GM23338 (cell line): ENCODE results near the gene NEIL1. TPM values are rescaled to one million over a fixed set of nuclear protein-coding genes. Genes with fewer than 3 reads are reported as not detected.
A peak's percentile ranks its signal among the peaks of the same experiment; 100 is the strongest.

ENCODE experiments used
- ATAC-seq: fragments of 200-7000 bp; cut with Tn5 transposase; 3 replicates; pipeline ENCODE4 v1.9.1; 2020
- DNase-seq: peaks from one replicate; pipeline ENCODE4 v3.0.0-alpha.2; 2015; ENCODE audit warnings: low spot score
- H2AFZ ChIP-seq: fragments of 200-600 bp; sonication (generic); 2 replicates; pipeline ENCODE4 v1.8.0; 2016; ENCODE audit warnings: antibody characterized with exemption, mild to moderate bottlenecking, moderate library complexity
- H3F3A ChIP-seq: fragments of 200-600 bp; sonication (generic); replicated peaks from 2 replicates; pipeline ENCODE4 v1.8.0; 2017; ENCODE audit warnings: antibody characterized with exemption, mixed run types, low read depth
- H3K27ac ChIP-seq: fragments of 200-600 bp; sonication (generic); 2 replicates; pipeline ENCODE4 v1.6.1; 2016; ENCODE audit warnings: low read depth
- H3K27me3 ChIP-seq: fragments of 200-600 bp; sonication (generic); 2 replicates; pipeline ENCODE4 v1.8.0; 2016; ENCODE audit warnings: mild to moderate bottlenecking, mixed run types, moderate library complexity; ENCODE audit not compliant: insufficient read depth
- H3K36me3 ChIP-seq: fragments of 200-600 bp; sonication (generic); 2 replicates; pipeline ENCODE4 v1.8.0; 2016; ENCODE audit warnings: mild to moderate bottlenecking; ENCODE audit not compliant: insufficient read depth
- H3K4me1 ChIP-seq: fragments of 200-600 bp; sonication (generic); 2 replicates; pipeline ENCODE4 v1.8.0; 2016; ENCODE audit warnings: mild to moderate bottlenecking, moderate library complexity; ENCODE audit not compliant: insufficient read depth
- H3K4me2 ChIP-seq: fragments of 200-600 bp; sonication (generic); 2 replicates; pipeline ENCODE4 v1.7.1; 2017; ENCODE audit warnings: mixed run types
- H3K4me3 ChIP-seq: fragments of 200-600 bp; sonication (generic); 2 replicates; pipeline ENCODE4 v1.6.1; 2016; ENCODE audit warnings: mixed run types
- H3K79me2 ChIP-seq: fragments of 200-600 bp; sonication (generic); replicated peaks from 2 replicates; pipeline ENCODE4 v1.8.0; 2017; ENCODE audit warnings: mild to moderate bottlenecking; ENCODE audit not compliant: insufficient read depth
- H3K9me2 ChIP-seq: fragments of 200-600 bp; sonication (generic); 2 replicates; pipeline ENCODE4 v1.8.0; 2017; ENCODE audit not compliant: insufficient read depth
- H4K20me1 ChIP-seq: fragments of 200-600 bp; sonication (generic); replicated peaks from 2 replicates; pipeline ENCODE4 v1.8.0; 2017; ENCODE audit warnings: mild to moderate bottlenecking; ENCODE audit not compliant: insufficient read depth
- H3K27ac Mint-ChIP-seq: 2 replicates; pipeline ENCODE4 v1.8.0; 2020; ENCODE audit warnings: inconsistent platforms, mild to moderate bottlenecking, moderate library complexity, mixed read lengths
- H3K27me3 Mint-ChIP-seq: 3 replicates; pipeline ENCODE4 v1.8.0; 2022; ENCODE audit warnings: low read depth, mild to moderate bottlenecking, moderate library complexity, mixed read lengths, inconsistent platforms; ENCODE audit not compliant: insufficient read depth, poor library complexity
- H3K36me3 Mint-ChIP-seq: 3 replicates; pipeline ENCODE4 v1.8.0; 2021; ENCODE audit warnings: low read depth, mild to moderate bottlenecking, inconsistent platforms, moderate library complexity, mixed read lengths
- H3K4me1 Mint-ChIP-seq: 3 replicates; pipeline ENCODE4 v1.8.0; 2020; ENCODE audit warnings: mild to moderate bottlenecking, inconsistent platforms, mixed read lengths
- H3K4me3 Mint-ChIP-seq: 3 replicates; pipeline ENCODE4 v1.8.0; 2021; ENCODE audit warnings: moderate library complexity, mild to moderate bottlenecking, inconsistent platforms, mixed read lengths
- H3K9me3 Mint-ChIP-seq: 3 replicates; pipeline ENCODE4 v1.8.0; 2020; ENCODE audit warnings: moderate library complexity, mild to moderate bottlenecking, inconsistent platforms, mixed read lengths
- CREB1 ChIP-seq: fragments of 250-450 bp; sonication (Bioruptor Pico); IDR thresholded peaks from 2 replicates; pipeline ENCODE4 v1.5.0; 2020; ENCODE audit warnings: low read depth, mild to moderate bottlenecking, moderate library complexity
- EZH2 ChIP-seq: fragments of 200-600 bp; sonication (generic); IDR thresholded peaks from one replicate; pipeline ENCODE4 v1.8.0; 2017; ENCODE audit warnings: antibody characterized with exemption, mild to moderate bottlenecking, low read depth; ENCODE audit not compliant: unreplicated experiment
- EZH2phosphoT487 ChIP-seq: fragments of 200-600 bp; sonication (generic); IDR thresholded peaks from one replicate; pipeline ENCODE4 v1.8.1; 2018; ENCODE audit warnings: antibody characterized with exemption; ENCODE audit not compliant: unreplicated experiment
- JUNB ChIP-seq: IDR thresholded peaks from one replicate; pipeline ENCODE4 v1.6.1; 2016; ENCODE audit warnings: antibody characterized with exemption; ENCODE audit not compliant: unreplicated experiment
- POLR2AphosphoS5 ChIP-seq: IDR thresholded peaks from 2 replicates; pipeline ENCODE4 v1.6.1; 2016; ENCODE audit warnings: antibody characterized with exemption, low read depth
- STAT1 ChIP-seq: IDR thresholded peaks from one replicate; pipeline ENCODE4 v1.6.1; 2016; ENCODE audit warnings: antibody characterized with exemption; ENCODE audit not compliant: unreplicated experiment
- ZNF331 ChIP-seq: fragments of 250-450 bp; sonication (Bioruptor Pico); IDR thresholded peaks from 2 replicates; pipeline ENCODE4 v1.5.0; 2020; ENCODE audit warnings: low read depth, mild to moderate bottlenecking, moderate library complexity
- polyA plus RNA-seq: library from polyadenylated mRNA; unstranded; fragments of >200 nt; fragmentation: Nextera tagmentation; extraction: Ambion mirVana; gene quantifications from 2 replicates; pipeline ENCODE4 v1.2.1, GENCODE V29; 2016
- total RNA-seq: library from RNA; depleted of rRNA; stranded (reverse); fragments of >200 nt; shearing (Covaris generic); gene quantifications from 2 replicates; pipeline ENCODE4 v1.2.3, GENCODE V29; 2014
- TF ChIP-seq, protein P1 (sequence below): fragments of 250-450 bp; sonication (Bioruptor Pico); IDR thresholded peaks from 2 replicates; pipeline ENCODE4 v1.5.0; 2020; ENCODE audit warnings: mild to moderate bottlenecking, moderate library complexity
- TF ChIP-seq, protein P2 (sequence below): IDR thresholded peaks from 2 replicates; pipeline ENCODE4 v1.6.1; 2016; ENCODE audit warnings: antibody characterized with exemption

The NEIL1 gene
- total and polyA plus RNA-seq, 2 experiments from 2014 or later, result 6.2 to 17.0 TPM

DNA sequence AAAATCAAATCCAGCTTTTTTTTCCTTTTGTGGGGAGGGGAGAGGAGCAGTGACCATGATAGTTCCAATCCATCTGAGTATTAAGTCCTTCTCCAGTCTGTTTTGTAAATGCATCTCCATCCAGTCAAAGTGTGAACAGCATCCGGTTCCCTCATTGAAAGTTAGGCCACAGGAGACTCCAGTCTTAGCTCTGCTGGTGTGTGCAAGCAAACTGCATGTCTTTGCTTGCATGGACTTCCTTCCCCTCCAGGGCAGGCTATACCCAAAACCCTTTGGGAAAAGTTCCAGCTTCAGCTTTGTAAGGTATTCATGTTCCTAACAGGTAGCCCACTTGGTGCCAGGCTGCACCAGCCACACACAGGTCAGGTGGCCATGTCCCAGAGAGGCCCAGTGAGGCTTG lies 24.6 kb downstream of the NEIL1 start:
- Histone ChIP-seq H3F3A (peaks cover 35% of the 10 kb centered on the region; the same call in 1 of the 2 replicates), H4K20me1 (peaks cover 22% of the 10 kb centered on the region), H3K4me1 (peaks cover 13% of the 10 kb centered on the region; the same call in 1 of the 2 replicates), H3K4me3 (no peak overlapping the region), H3K4me2 (no peak overlapping the region), H3K36me3 (peaks cover 40% of the 10 kb centered on the region), H3K9me2 (no peaks in the 10 kb centered on the region), H3K79me2 (peaks cover 15% of the 10 kb centered on the region), H3K27me3 (no peaks in the 10 kb centered on the region), H3K27ac (no peak overlapping the region), H2AFZ (no peak overlapping the region)
- DNase-seq (no peak), ATAC-seq (no peak)
- TF ChIP-seq EZH2, result no peak
- peaks cover 12% of the 10 kb centered on the region for H3K4me1 Mint-ChIP-seq
- no peaks in the 10 kb centered on the region; the same call in 2 of the 3 replicates for H3K9me3 Mint-ChIP-seq
- H3K27ac Mint-ChIP-seq, result no peak overlapping the region
- H3K4me3 Mint-ChIP-seq, result no peak overlapping the region
- peaks cover 13% of the 10 kb centered on the region for H3K27me3 Mint-ChIP-seq
- H3K36me3 Mint-ChIP-seq, result peaks cover 68% of the 10 kb centered on the region

DNA sequence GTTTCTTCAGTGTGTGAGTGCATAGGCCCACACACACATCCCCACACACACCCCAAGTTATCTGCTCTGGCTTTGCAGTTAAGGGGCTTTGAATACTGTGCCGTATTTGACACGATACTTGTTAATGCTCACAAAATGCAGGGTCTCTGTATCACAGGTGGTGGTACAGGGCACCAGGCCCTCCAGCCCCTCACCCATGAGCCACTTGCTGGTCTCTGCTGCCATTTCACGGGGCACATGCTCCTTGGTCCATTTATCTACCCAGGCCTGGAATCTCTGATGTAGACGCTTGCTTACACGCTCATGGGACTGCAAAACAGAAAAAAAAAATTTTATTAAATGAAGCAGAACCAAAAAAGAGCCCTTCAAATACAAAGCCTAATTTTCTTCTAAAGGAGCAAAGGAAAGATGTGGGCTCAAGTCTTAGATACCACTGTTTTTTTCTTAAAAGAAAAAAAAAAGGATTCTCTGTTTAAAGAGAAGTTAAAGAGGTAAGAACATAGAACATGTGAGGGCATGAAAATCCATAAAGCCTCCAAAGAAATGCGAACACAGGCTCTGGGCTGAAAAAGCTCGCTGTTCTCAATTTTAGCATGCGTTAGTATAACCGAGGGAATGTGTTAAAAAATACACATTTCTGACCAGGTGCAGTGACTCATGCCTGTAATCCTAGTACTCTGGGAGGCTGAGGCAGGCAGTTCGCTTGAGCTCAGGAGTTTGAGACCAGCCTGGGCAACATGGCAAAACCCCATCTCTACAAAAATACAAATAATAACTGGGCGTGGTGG lies 25.3 kb downstream of the NEIL1 start:
- no peaks in the 10 kb centered on the region for H3K9me2 ChIP-seq
- H3K79me2 ChIP-seq, result peaks cover 15% of the 10 kb centered on the region
- no peak overlapping the region for H3K4me3 Mint-ChIP-seq
- no peak overlapping the region for H3K4me2 ChIP-seq
- H3K9me3 Mint-ChIP-seq, result no peaks in the 10 kb centered on the region; the same call in 2 of the 3 replicates
- DNase-seq, result no peak
- H3K36me3 ChIP-seq, result peaks cover 42% of the 10 kb centered on the region
- H3K4me1 Mint-ChIP-seq, result peaks cover 12% of the 10 kb centered on the region
- H3K27me3 Mint-ChIP-seq, result peaks cover 13% of the 10 kb centered on the region
- H3K27ac Mint-ChIP-seq, result no peak overlapping the region
- no peaks in the 10 kb centered on the region for H3K27me3 ChIP-seq
- TF ChIP-seq, protein P1, sequence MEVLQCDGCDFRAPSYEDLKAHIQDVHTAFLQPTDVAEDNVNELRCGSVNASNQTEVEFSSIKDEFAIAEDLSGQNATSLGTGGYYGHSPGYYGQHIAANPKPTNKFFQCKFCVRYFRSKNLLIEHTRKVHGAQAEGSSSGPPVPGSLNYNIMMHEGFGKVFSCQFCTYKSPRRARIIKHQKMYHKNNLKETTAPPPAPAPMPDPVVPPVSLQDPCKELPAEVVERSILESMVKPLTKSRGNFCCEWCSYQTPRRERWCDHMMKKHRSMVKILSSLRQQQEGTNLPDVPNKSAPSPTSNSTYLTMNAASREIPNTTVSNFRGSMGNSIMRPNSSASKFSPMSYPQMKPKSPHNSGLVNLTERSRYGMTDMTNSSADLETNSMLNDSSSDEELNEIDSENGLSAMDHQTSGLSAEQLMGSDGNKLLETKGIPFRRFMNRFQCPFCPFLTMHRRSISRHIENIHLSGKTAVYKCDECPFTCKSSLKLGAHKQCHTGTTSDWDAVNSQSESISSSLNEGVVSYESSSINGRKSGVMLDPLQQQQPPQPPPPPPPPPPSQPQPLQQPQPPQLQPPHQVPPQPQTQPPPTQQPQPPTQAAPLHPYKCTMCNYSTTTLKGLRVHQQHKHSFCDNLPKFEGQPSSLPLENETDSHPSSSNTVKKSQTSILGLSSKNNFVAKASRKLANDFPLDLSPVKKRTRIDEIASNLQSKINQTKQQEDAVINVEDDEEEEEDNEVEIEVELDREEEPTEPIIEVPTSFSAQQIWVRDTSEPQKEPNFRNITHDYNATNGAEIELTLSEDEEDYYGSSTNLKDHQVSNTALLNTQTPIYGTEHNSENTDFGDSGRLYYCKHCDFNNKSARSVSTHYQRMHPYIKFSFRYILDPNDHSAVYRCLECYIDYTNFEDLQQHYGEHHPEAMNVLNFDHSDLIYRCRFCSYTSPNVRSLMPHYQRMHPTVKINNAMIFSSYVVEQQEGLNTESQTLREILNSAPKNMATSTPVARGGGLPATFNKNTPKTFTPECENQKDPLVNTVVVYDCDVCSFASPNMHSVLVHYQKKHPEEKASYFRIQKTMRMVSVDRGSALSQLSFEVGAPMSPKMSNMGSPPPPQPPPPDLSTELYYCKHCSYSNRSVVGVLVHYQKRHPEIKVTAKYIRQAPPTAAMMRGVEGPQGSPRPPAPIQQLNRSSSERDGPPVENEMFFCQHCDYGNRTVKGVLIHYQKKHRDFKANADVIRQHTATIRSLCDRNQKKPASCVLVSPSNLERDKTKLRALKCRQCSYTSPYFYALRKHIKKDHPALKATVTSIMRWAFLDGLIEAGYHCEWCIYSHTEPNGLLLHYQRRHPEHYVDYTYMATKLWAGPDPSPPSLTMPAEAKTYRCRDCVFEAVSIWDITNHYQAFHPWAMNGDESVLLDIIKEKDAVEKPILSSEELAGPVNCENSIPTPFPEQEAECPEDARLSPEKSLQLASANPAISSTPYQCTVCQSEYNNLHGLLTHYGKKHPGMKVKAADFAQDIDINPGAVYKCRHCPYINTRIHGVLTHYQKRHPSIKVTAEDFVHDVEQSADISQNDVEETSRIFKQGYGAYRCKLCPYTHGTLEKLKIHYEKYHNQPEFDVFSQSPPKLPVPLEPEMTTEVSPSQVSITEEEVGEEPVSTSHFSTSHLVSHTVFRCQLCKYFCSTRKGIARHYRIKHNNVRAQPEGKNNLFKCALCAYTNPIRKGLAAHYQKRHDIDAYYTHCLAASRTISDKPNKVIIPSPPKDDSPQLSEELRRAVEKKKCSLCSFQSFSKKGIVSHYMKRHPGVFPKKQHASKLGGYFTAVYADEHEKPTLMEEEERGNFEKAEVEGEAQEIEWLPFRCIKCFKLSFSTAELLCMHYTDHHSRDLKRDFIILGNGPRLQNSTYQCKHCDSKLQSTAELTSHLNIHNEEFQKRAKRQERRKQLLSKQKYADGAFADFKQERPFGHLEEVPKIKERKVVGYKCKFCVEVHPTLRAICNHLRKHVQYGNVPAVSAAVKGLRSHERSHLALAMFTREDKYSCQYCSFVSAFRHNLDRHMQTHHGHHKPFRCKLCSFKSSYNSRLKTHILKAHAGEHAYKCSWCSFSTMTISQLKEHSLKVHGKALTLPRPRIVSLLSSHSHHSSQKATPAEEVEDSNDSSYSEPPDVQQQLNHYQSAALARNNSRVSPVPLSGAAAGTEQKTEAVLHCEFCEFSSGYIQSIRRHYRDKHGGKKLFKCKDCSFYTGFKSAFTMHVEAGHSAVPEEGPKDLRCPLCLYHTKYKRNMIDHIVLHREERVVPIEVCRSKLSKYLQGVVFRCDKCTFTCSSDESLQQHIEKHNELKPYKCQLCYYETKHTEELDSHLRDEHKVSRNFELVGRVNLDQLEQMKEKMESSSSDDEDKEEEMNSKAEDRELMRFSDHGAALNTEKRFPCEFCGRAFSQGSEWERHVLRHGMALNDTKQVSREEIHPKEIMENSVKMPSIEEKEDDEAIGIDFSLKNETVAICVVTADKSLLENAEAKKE (CRISPR knock-in tag), result no peak
- TF ChIP-seq JUNB (no peak), POLR2AphosphoS5 (no peak), EZH2phosphoT487 (no peak), EZH2 (no peak), STAT1 (no peak), ZNF331 (no peak), CREB1 (CRISPR knock-in tag) (no peak)
- TF ChIP-seq, protein P2, sequence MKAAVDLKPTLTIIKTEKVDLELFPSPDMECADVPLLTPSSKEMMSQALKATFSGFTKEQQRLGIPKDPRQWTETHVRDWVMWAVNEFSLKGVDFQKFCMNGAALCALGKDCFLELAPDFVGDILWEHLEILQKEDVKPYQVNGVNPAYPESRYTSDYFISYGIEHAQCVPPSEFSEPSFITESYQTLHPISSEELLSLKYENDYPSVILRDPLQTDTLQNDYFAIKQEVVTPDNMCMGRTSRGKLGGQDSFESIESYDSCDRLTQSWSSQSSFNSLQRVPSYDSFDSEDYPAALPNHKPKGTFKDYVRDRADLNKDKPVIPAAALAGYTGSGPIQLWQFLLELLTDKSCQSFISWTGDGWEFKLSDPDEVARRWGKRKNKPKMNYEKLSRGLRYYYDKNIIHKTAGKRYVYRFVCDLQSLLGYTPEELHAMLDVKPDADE, result no peak
- H2AFZ ChIP-seq, result no peak overlapping the region
- H3K36me3 Mint-ChIP-seq, result peaks cover 67% of the 10 kb centered on the region
- H3K4me1 ChIP-seq, result peaks cover 13% of the 10 kb centered on the region; the same call in 1 of the 2 replicates
- H3F3A ChIP-seq, result peaks cover 35% of the 10 kb centered on the region; the same call in 1 of the 2 replicates
- peaks cover 26% of the 10 kb centered on the region for H4K20me1 ChIP-seq
- H3K27ac ChIP-seq, result 0 out of 2 replicates have a peak overlapping the region, but pooled peaks have one; percentile 32
- ATAC-seq, result no peak
- no peak overlapping the region for H3K4me3 ChIP-seq
